HEK293 (cell line): ENCODE measurements around the gene SLC6A17.
A peak's percentile ranks its signal among the peaks of the same experiment; 100 is the strongest.

Source experiments
- BCL11A ChIP-seq: fragments of 450-650 bp; formaldehyde crosslinking; IDR thresholded peaks from 2 replicates; pipeline ENCODE4 v1.5.1; 2016; ENCODE audit warnings: low read depth, missing biosample characterization, missing genetic modification characterization
- BCL6B ChIP-seq: fragments of 450-650 bp; formaldehyde crosslinking; IDR thresholded peaks from 2 replicates; pipeline ENCODE4 v1.5.1; 2017; ENCODE audit warnings: missing biosample characterization, missing genetic modification characterization
- GFI1B ChIP-seq: fragments of 450-650 bp; formaldehyde crosslinking; IDR thresholded peaks from 2 replicates; pipeline ENCODE4 v1.5.1; 2016; ENCODE audit warnings: missing biosample characterization, missing genetic modification characterization
- GLIS1 ChIP-seq: fragments of 450-650 bp; formaldehyde crosslinking; IDR thresholded peaks from 2 replicates; pipeline ENCODE4 v1.5.1; 2016; ENCODE audit warnings: missing biosample characterization, missing genetic modification characterization
- KLF16 ChIP-seq: fragments of 450-650 bp; formaldehyde crosslinking; IDR thresholded peaks from 2 replicates; pipeline ENCODE4 v1.5.1; 2017; ENCODE audit warnings: missing biosample characterization, missing genetic modification characterization
- KLF7 ChIP-seq: fragments of 450-650 bp; formaldehyde crosslinking; IDR thresholded peaks from 2 replicates; pipeline ENCODE4 v1.5.1; 2016; ENCODE audit warnings: missing biosample characterization, missing genetic modification characterization, borderline replicate concordance
- MEIS1 ChIP-seq: sonication (generic); formaldehyde crosslinking; IDR thresholded peaks from 2 replicates; pipeline ENCODE4 v1.8.1; 2022; ENCODE audit warnings: missing genetic modification reagents, mild to moderate bottlenecking, borderline replicate concordance
- OVOL3 ChIP-seq: fragments of 450-650 bp; formaldehyde crosslinking; IDR thresholded peaks from 2 replicates; pipeline ENCODE4 v1.5.1; 2016; ENCODE audit warnings: missing biosample characterization, missing genetic modification characterization
- SCRT1 ChIP-seq: fragments of 450-650 bp; formaldehyde crosslinking; IDR thresholded peaks from 2 replicates; pipeline ENCODE4 v1.5.1; 2016; ENCODE audit warnings: missing biosample characterization, missing genetic modification characterization, borderline replicate concordance
- WT1 ChIP-seq: fragments of 450-650 bp; formaldehyde crosslinking; IDR thresholded peaks from 2 replicates; pipeline ENCODE4 v1.5.1; 2016; ENCODE audit warnings: missing biosample characterization, missing genetic modification characterization
- ZBTB10 ChIP-seq: fragments of 450-650 bp; formaldehyde crosslinking; IDR thresholded peaks from 2 replicates; pipeline ENCODE4 v1.5.1; 2016; ENCODE audit warnings: missing biosample characterization, missing genetic modification characterization
- ZFP3 ChIP-seq: fragments of 450-650 bp; formaldehyde crosslinking; IDR thresholded peaks from 2 replicates; pipeline ENCODE4 v1.5.1; 2016; ENCODE audit warnings: low read depth, missing biosample characterization, missing genetic modification characterization
- ZFP69B ChIP-seq: fragments of 450-650 bp; formaldehyde crosslinking; IDR thresholded peaks from 2 replicates; pipeline ENCODE4 v1.5.1; 2016; ENCODE audit warnings: missing biosample characterization, missing genetic modification characterization
- ZNF114 ChIP-seq: fragments of 450-650 bp; formaldehyde crosslinking; IDR thresholded peaks from 2 replicates; pipeline ENCODE4 v1.5.0; 2017; ENCODE audit warnings: missing biosample characterization, missing genetic modification characterization
- ZNF169 ChIP-seq: fragments of 450-650 bp; formaldehyde crosslinking; IDR thresholded peaks from 2 replicates; pipeline ENCODE4 v1.5.1; 2016; ENCODE audit warnings: missing biosample characterization, missing genetic modification characterization
- ZNF18 ChIP-seq: fragments of 450-650 bp; formaldehyde crosslinking; IDR thresholded peaks from 2 replicates; pipeline ENCODE4 v1.5.1; 2016; ENCODE audit warnings: missing biosample characterization, missing genetic modification characterization
- ZNF184 ChIP-seq: fragments of 450-650 bp; IDR thresholded peaks from 2 replicates; pipeline ENCODE4 v1.5.1; 2018; ENCODE audit warnings: missing biosample characterization, mild to moderate bottlenecking, missing genetic modification characterization
- ZNF19 ChIP-seq: fragments of 450-650 bp; formaldehyde crosslinking; IDR thresholded peaks from 2 replicates; pipeline ENCODE4; 2016; ENCODE audit warnings: missing biosample characterization, missing genetic modification characterization, low read depth
- ZNF23 ChIP-seq: fragments of 450-650 bp; formaldehyde crosslinking; IDR thresholded peaks from 2 replicates; pipeline ENCODE4 v1.5.1; 2016; ENCODE audit warnings: missing biosample characterization, missing genetic modification characterization, borderline replicate concordance
- ZNF24 ChIP-seq: fragments of 450-650 bp; formaldehyde crosslinking; IDR thresholded peaks from 2 replicates; pipeline ENCODE4 v1.5.1; 2016; ENCODE audit warnings: missing biosample characterization, missing genetic modification characterization
- ZNF266 ChIP-seq: fragments of 450-650 bp; formaldehyde crosslinking; IDR thresholded peaks from 2 replicates; pipeline ENCODE4 v1.5.1; 2016; ENCODE audit warnings: missing biosample characterization, missing genetic modification characterization, low read depth
- ZNF362 ChIP-seq: fragments of 450-650 bp; formaldehyde crosslinking; IDR thresholded peaks from 2 replicates; pipeline ENCODE4 v1.5.1; 2016; ENCODE audit warnings: missing biosample characterization, missing genetic modification characterization
- ZNF600 ChIP-seq: fragments of 450-650 bp; formaldehyde crosslinking; IDR thresholded peaks from 2 replicates; pipeline ENCODE4 v1.5.1; 2016; ENCODE audit warnings: missing biosample characterization, missing genetic modification characterization
- ZNF621 ChIP-seq: fragments of 450-650 bp; formaldehyde crosslinking; IDR thresholded peaks from 2 replicates; pipeline ENCODE4 v1.5.1; 2017; ENCODE audit warnings: missing biosample characterization, missing genetic modification characterization
- ZNF624 ChIP-seq: fragments of 450-650 bp; formaldehyde crosslinking; IDR thresholded peaks from 2 replicates; pipeline ENCODE4 v1.5.1; 2017; ENCODE audit warnings: missing biosample characterization, missing genetic modification characterization
- ZNF701 ChIP-seq: fragments of 450-650 bp; formaldehyde crosslinking; IDR thresholded peaks from 2 replicates; pipeline ENCODE4 v1.5.1; 2016; ENCODE audit warnings: missing biosample characterization, missing genetic modification characterization
- ZNF747 ChIP-seq: fragments of 450-650 bp; formaldehyde crosslinking; IDR thresholded peaks from 2 replicates; pipeline ENCODE4 v1.5.1; 2016; ENCODE audit warnings: missing biosample characterization, missing genetic modification characterization
- ZNF830 ChIP-seq: fragments of 450-650 bp; IDR thresholded peaks from 2 replicates; pipeline ENCODE4 v1.5.0; 2018; ENCODE audit warnings: missing biosample characterization, missing genetic modification characterization, low read depth, mild to moderate bottlenecking, moderate library complexity
- ZSCAN23 ChIP-seq: fragments of 450-650 bp; formaldehyde crosslinking; IDR thresholded peaks from 2 replicates; pipeline ENCODE4 v1.5.1; 2016; ENCODE audit warnings: missing biosample characterization, missing genetic modification characterization
- ZSCAN4 ChIP-seq: fragments of 450-650 bp; formaldehyde crosslinking; IDR thresholded peaks from 2 replicates; pipeline ENCODE4 v1.5.1; 2017; ENCODE audit warnings: missing biosample characterization, missing genetic modification characterization
- TF ChIP-seq, protein P1 (sequence below): fragments of 450-650 bp; IDR thresholded peaks from 2 replicates; pipeline ENCODE4 v1.5.1; 2018; ENCODE audit warnings: missing biosample characterization, mild to moderate bottlenecking, missing genetic modification characterization

The SLC6A17 gene

GRCh38 chr1:110209715-110210603 lies 59.7 kb downstream of the SLC6A17 start, which contains the start of gene KCNC4 (continued):
- TF ChIP-seq ZNF19 (tag by site-specific recombination), result no peak
- no peak for TF ChIP-seq MEIS1 (CRISPR knock-in tag)
- no peak for TF ChIP-seq ZSCAN4 (tag by site-specific recombination)
- TF ChIP-seq ZNF18, result no peak
- TF ChIP-seq ZNF114 (tag by site-specific recombination), result no peak
- no peak for TF ChIP-seq WT1
- TF ChIP-seq ZNF184 (tag by site-specific recombination), result no peak
- TF ChIP-seq ZNF701 (tag by site-specific recombination), result no peak
- TF ChIP-seq SCRT1 (tag by site-specific recombination), result no peak
- peak; percentile 81; the same call in 1 of the 2 replicates for TF ChIP-seq ZNF600 (tag by site-specific recombination)
- no peak for TF ChIP-seq ZNF830 (tag by site-specific recombination)
- TF ChIP-seq KLF16 (tag by site-specific recombination), result no peak
- peak; percentile 72; the same call in 1 of the 2 replicates for TF ChIP-seq BCL11A
- no peak for TF ChIP-seq ZNF362 (tag by site-specific recombination)
- TF ChIP-seq GFI1B (tag by site-specific recombination), result no peak
- no peak for TF ChIP-seq ZNF747
- TF ChIP-seq ZNF624 (tag by site-specific recombination), result no peak
- peak; percentile 45; the same call in 1 of the 2 replicates for TF ChIP-seq ZFP69B
- TF ChIP-seq ZNF23 (tag by site-specific recombination), result no peak
- no peak for TF ChIP-seq ZNF266 (tag by site-specific recombination)
- 0 out of 2 replicates have a peak, but pooled peaks have one; percentile 49 for TF ChIP-seq KLF7 (tag by site-specific recombination)
- no peak for TF ChIP-seq ZBTB10 (tag by site-specific recombination)
- TF ChIP-seq ZNF621 (tag by site-specific recombination), result no peak
- TF ChIP-seq ZNF169 (tag by site-specific recombination), result no peak
- no peak for TF ChIP-seq ZFP3 (tag by site-specific recombination)
- peak; percentile 44; the same call in 1 of the 2 replicates for TF ChIP-seq GLIS1 (tag by site-specific recombination)
- TF ChIP-seq OVOL3 (tag by site-specific recombination), result no peak
- TF ChIP-seq ZSCAN23 (tag by site-specific recombination), result no peak
- TF ChIP-seq, protein P1, sequence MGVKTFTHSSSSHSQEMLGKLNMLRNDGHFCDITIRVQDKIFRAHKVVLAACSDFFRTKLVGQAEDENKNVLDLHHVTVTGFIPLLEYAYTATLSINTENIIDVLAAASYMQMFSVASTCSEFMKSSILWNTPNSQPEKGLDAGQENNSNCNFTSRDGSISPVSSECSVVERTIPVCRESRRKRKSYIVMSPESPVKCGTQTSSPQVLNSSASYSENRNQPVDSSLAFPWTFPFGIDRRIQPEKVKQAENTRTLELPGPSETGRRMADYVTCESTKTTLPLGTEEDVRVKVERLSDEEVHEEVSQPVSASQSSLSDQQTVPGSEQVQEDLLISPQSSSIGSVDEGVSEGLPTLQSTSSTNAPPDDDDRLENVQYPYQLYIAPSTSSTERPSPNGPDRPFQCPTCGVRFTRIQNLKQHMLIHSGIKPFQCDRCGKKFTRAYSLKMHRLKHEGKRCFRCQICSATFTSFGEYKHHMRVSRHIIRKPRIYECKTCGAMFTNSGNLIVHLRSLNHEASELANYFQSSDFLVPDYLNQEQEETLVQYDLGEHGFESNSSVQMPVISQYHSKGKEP, result no peak
- TF ChIP-seq BCL6B (tag by site-specific recombination), result no peak
- TF ChIP-seq ZNF24 (tag by site-specific recombination), result no peak
